NCI-H526 (cell line): ENCODE results near the gene CDH5.

Experiments
- DNase-seq, 2 experiments: peaks; one replicate each; lab custom pipeline; 2025; lab: John Stamatoyannopoulos, UW

Gene CDH5

DNA sequence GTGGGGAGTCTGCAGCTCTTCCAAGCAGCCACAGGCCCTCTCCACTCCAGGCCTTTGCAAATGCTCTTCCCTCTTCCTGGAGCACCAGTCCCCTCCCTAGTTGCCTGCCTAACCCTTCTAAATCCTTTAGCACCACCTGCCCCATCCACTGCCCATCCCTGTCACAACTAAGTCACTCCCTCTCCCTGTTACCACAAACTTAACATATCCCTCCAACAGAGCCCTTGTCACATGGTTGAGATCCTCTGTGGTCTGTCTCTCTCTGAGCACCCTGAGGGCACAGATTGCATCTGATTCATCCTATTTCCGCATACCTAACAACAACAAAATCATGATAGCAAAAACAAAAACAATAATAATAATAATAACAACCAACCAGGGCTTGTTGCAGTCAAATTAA lies 49.6 kb downstream of the CDH5 start:
- no peak for DNase-seq

DNA sequence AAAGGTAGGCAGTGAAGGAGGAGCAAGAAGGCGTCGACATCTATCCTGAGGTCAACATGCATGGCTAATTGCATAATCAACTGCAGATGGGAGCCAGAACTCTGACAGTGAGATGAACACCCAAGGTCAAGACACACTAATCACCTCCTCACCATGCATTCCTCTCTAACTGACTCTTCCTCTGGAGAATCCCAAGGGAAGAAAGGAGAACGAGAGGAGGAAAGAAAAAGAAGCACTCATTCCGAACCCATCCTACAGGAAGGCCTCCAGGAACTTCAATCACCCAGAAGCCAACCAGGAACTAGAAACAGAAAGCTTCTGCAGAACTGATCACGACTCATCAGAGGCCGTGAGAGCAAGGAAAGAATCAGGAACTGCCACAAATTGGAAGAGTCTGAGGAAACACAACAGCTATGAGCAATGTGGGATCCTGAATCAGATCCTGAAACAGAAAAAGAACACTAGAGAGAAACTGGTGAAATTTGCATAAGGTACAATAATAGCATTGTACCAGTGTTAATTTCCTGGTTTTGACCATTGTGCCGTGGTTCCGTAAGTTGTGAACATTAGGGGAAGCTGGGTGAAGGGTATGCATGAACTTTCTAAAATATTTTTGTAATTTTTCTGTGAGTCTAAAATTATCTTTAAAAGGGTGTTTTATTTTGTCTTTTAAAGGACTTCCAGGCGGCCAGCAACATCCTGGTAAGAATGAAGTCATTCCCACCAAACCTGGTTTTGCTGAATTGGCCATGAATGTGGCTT lies 50.6 kb downstream of the CDH5 start:
- no peak for DNase-seq

DNA sequence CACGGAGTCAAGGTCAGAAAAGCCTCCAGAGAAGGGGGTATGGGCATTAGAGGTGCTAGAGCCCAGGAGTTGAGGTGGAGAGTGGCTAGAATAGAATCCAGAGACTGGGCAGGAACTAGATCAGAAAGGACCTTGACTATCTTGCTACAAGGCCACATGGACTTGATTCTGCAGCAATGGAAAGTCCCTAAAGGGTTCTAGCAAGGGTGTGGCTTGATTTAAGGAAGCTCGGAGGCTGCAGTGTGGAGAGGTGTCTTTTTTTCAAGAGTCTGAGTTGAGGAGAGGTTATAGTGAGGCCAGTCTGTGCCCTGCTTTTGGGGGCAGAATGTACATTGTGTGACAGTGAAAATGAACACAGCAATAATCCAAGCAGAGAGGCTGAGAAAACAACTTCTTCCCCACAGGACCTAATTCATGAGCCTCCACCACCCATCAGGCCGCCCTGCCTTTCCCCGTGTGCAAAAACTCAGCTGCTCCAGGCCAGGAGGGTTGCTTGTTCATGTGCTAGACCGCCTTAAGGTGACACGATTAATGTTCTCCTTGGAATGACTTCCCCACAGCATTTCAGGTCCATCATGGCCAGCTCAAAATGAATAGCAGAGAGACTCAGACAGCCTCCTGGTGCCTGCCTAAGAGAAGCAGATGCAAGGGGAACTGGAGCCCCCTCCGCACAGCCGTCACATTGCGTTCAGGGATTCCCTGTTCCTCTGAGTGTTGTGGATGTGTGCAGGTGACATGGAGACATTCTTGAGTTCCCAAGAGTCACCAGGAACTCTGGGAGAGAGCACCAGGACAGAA lies 51.9 kb downstream of the CDH5 start:
- no peak for DNase-seq

DNA sequence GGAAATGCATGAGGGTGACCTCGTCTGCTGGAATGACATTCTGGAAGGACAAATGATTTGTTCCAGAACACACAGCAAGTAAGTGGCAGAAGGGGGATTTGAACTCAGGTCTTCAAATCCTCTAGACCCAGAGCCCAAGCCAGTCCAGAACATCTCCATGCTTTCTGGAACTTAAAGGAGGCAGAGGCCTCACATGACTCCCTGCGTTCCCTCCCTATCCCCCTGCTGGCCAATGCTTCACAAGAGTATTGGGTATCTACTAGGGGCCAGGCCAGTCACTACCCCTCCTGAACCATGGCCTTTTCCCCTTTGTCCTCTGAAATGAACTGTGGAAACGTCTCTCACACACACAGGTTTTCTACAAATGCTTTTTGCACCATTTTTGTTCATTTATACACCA lies 53.0 kb downstream of the CDH5 start:
- DNase-seq, result no peak

DNA sequence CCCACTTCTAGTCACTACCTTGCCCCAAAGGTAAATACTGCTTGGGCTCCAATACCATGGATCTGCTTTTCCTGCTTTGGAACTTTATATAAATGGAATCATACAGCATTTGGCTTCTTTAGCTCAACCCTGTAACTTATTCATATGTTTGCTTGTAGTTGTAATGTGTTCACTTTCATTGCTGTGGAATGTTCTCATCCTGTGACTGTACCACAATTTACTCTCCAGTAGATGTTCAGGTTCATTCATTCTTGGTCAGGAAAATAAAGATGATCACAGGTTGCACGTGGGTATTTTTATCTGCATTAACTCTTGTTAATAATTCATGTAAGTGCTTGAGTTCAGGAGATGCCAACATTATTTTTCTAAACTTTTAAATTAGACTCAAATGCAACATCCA lies 53.9 kb downstream of the CDH5 start:
- no peak for DNase-seq

DNA sequence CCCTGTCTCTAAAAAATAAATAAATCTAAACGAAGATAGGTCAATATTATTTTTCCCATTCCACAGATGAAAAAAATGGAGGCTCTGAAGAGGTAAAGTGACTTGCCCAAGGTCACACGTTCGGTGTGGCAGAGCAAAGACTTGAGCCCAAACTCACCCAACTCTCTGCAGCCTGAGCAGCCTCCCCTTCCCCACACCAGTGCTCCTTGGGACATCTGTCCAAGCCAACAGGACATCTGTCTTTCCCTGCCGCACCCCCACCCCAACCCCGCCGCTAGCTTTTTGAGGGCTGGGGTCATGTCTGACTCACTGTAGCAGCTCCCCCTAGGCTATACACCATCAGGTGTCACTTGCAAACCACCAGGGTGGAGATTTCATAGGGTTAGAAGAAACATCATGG lies 55.4 kb downstream of the CDH5 start:
- DNase-seq, result no peak

DNA sequence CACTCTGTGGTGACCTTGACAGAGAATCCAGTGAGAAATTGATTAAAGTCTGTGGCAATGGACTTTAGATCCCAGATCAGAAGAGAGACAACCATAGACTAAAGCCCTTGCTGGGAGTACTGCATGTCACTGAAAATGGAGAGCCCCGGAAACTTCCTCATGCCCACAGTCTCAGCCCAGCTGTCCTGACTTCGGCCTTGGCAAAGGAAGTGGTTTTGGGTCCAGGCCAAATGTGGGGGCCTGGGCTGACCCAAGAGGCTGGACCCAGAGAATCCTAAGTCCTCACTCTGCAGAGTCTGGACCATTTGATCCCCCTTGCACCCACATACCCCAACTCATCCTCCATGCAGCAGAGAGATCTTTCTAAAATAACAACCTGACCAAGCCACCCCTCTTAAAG lies 55.9 kb downstream of the CDH5 start:
- no peak for DNase-seq

DNA sequence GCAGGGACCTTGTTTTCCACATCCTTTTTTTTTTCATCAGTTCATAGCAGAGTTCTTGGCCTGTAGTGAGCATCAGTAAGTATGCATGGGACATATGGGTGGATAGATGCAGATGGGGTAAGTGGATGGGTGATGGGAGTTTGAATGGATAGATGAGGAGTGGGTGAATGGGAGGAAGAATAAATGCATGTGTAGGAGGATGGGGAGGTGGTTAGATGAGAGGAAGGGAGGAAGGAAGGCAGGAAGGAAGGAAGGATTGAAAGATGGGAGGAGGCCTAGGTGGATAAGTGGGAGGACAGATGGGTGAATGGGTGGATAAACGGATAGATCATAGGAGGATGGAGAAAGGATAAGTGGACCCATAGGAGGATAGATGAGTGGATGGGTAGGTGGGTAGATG lies 56.7 kb downstream of the CDH5 start:
- no peak for DNase-seq

DNA sequence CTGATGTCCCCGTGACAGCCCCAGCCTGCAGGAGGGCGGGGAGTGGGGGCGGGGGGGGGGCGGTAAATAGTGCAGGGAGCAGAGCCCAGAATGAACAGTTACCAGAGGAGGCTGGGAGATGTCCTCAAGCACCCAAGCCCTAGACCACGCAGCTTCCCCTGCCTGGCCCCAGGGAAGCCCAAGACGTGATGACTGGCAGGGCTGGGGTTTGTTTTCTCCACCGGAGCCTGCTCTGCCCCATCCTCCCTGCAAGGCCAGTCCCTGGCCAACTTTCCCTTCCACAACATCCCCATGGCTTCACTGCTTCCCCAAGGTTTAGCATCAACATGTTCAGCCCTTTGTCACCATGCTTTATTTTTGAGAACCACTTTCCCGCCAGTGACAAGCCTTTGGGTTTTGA lies 59.2 kb downstream of the CDH5 start:
- no peak for DNase-seq

DNA sequence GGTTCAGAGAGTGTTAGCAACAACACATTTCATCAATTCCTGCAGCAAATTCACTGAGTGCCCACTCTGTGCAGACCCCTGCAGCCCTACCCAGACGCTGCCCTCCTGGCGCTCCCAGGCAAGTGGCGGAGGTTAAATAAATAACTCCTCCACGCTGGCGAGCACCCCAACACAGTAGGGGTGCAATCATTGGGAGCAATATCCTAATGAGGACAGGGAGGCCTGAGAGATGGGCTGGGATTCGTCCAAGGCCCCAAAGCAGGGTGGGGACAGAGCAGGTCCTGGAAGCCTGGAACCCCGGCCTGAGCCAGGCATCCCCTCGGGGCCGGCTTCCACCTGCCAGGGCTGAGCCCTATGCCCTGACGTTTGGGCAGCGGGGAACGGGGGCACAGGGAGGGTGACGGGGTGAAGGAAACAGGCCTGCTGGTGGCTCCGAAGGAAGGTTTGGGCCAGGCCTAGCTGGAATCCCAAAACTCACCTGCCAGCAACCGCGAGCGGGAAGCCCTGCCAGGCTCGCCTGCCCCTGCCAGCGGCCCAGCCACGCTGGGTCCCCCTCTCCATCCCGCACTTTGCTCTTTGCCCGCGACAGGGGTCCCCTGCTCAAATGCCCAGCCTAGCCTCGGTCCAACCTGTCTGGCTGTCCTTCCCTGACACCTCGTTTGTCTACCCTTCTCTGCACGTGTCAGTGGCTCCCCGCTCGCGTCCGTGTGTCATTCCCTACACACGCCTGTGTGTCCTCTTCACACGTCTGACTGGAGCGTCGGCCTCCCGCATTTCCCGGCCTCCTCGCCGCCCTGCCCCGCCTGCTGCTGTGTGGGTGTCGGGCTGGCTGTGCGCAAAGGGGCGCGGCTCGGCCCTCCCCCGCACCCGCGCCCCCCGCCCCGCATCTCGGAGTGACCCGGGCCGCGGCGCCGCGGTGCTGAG lies 59.9 kb downstream of the CDH5 start:
- DNase-seq, result peak in 1 of 2 experiments; percentile 24

DNA sequence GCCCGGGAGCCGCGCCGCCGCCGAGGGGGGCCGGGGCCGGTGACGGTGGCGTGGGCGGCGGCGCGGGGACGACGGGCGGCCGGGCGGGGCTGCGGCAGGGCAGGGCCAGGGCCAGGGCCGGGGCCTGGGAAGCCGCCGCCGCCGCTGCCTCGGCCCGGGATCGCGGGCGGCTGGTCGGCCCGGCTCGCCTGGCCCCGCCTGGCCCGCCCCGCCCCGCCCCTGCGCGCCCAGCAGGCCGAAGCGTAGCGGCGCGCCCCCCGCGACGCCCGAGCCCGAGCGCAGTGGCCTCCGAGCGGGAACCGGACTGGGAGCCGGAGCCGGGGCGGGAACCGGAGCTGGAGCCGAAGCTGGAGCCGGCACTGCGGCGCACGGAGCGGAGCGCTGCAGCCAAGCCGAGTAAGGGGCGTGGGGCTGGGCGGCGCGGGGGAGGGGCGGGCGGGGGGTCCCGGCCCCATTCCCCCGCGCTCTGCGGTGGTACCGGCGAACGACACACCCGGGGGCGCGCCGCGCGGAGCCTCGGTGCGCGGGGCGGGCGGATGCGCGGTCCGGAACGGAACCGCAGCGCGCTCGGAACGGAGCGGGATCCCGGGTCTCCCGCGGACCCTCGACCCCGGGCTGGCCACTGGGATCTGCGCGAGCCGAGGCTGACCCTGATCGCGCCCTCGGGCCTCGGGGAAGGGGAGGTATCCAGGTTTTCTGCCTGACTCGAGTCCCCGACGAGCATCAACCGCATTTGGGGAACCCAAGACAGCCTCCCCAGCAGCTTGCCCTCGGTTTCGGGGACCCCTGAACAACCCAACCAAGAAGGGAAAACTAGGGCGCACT lies 60.8 kb downstream of the CDH5 start, which contains the start of gene BEAN1:
TSS of gene BEAN1 (plus strand) at position 260 of the 825 bp plus-strand sequence. CDS start 10,382 bp downstream, outside the sequence.
- DNase-seq, result peak in 1 of 2 experiments; percentile 24

DNA sequence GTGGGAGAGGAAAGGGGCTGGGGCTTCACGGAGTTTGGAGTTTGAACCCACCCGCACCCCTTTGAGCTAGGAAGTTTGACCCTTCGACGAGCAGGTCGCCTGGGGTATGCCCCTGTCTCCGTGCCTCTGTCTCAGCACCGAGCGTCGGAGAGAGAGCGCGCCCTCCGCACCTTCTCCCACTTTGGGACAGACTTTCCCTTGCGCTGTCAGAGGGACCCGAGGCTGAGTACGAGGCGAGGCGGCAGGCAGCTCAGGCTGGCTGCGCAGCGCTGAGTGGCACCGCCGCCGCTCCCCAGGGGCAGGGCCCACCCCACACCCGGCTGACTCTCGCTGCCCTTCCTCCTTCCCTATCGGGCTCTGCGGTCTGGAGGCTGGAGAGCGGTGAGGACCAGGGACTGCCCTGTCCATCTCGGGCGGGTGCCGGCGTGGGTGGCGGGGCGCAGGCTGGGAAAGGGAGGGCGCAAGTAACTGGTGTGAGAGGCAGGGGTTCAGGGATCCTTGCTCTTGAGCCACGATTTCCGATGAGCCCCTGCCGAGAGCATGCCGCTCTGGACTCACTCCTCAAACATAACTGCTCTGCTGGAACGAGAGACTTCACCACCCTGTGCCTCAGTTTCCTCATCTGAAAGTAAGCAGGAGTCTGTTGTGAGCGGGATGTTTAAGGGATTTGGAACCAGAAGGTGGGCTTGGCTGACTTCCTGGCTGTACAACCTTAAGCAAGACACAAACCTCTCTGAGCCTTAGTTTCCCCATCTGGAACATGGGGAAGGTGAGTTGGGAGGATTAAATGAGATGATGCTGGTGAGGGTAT lies 61.6 kb downstream of the CDH5 start:
- peak in 1 of 2 experiments; percentile 27 for DNase-seq

DNA sequence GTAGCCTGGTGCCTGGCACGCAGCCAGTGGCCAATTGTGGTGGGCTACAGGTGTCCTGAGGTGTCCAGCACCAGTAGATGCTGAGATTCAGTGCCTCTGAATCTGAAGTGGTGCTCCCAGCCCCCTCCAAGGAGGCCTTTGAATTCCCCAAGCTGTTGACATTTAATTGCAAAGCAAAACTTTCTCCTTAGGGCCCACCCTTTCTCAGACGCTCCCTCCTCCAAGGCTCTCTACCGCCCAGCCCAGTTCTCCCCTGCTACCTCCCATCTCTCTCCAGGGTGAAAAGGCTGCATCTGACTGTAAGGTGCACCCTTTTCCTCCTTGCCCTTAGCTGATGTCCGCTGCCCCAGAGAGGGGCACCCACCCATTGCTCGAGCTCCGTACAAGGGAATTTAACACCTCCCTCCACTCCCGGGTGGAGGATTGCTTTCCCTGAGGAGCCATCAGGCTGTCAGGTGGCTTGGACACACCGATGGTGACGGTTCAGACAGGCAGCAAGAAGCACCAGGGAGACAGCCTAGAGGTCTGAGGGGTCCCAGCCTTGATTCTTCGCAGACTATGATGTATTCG lies 62.3 kb downstream of the CDH5 start:
- no peak for DNase-seq

DNA sequence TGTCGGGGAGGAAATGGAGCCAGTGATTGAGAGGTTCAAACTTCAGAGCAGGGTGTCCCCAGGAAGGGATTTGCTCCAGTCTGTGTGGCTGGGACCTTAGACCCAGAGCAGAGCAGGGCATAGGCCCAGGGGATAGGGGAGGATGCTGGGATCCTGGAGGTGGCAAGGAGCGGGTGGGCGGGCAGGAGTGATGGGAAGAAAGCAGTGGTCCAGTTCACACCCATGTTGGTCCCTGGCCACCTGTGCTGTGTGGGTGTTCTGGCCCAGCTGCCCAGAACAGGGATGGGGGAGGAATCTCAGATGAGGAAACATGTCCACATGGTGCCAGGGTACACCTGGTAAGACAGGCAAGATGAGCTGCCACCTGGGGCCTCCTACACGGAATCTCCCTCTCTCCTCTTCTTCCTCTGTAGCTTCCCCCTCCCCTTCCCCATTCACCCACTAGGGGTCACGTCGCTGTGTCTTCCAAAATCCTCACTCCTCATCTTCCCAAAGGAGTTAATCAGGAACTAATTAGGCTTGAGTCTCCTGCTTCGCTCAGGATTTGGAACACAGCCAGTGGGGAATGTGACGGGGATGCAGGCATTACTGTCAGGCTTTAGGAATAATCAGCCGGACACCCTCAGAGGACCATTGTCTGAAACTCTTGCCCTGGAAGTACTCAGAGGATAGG lies 62.9 kb downstream of the CDH5 start:
- DNase-seq, result no peak

DNA sequence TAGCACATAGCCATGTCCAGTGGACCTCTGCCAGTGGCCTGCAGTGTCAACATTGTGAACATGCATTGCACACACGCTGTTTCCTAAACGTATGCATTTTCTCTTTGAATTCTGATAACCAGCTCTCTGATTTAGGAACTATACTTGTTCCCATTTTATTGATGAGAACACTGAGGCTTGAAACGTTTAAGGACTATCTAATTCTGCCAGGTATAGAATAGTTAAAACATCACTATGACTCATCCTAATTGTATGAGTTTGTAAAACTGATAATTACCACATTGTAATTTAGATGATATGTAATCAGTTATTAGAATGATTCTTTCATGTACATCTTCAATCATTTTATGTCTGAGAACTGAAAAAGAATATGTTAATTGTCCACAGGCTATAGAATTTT lies 63.7 kb downstream of the CDH5 start:
- no peak for DNase-seq

DNA sequence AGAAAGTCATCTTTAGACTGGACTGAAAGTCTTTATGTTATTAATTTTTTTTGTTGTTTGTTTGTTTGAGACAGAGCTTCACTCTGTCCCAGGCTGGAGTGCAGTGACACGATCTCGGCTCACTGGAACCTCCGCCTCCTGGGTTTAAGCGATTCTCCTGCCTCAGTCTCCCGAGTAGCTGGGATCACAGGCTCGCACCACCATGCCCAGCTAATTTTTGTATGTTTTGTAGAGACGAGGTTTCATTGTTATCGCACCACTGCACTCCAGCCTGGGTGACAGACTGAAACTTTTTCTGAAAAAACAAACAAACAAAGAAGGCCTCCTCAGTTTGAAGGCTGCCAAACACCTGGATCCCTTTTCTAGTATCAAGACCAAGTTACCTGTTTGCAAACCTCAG lies 65.3 kb downstream of the CDH5 start:
- no peak for DNase-seq

DNA sequence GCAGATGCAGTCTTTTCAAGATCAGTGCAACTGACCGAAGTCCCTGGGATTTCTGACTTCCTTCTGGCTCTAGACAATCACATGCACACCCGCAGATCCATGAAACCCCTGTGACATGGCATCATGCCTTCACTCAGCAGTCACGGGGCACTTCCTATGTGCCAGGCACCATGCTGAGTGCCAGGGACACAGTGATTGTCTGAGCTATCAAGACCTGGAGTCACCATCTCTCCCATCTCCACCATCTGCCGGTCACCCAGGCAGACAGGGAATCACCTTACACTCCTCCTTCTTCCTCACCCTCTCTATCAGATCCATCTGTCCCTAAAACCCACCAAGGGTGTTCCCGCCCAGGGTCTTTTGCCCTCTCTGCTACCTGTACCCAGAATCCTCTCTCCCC lies 65.9 kb downstream of the CDH5 start:
- no peak for DNase-seq

DNA sequence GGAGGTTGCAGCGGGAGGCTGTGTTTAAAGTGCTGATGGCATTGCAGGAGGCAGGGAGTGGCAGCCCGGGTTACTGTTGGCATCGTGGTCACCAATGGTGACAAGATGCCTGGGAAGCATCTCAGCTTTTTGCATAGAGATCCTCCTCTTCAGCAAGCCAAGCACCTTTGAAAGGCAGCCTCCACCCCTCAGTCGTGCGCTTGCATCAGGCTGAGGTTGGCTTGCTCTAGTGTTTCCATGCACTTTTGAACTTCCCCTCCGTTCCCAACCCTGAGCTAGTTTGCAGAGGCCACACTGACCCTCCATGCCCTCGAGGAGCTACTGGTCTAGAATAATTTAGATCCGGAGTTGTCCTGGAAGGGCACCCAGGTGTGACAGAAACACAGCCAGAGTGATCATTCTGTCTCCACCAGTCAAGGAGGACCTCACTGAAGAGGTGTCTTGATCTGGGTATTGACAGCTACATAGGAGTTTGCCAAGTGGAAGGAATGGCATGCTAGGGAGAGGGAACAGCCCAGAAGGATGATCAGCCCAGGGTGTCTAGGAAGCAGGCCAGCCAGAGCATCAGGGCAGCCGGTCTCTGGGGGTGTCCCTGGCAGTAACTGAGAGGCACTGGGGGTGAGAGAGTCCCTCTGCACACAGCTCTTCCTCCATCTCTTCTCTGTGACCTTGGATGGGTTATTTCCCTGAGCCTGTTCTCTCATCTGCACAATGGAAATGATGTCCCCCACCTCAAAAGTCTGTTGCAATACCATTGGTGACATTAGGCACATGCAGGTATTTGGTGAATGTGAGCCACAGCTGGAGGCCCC lies 68.3 kb downstream of the CDH5 start:
- DNase-seq, result no peak

DNA sequence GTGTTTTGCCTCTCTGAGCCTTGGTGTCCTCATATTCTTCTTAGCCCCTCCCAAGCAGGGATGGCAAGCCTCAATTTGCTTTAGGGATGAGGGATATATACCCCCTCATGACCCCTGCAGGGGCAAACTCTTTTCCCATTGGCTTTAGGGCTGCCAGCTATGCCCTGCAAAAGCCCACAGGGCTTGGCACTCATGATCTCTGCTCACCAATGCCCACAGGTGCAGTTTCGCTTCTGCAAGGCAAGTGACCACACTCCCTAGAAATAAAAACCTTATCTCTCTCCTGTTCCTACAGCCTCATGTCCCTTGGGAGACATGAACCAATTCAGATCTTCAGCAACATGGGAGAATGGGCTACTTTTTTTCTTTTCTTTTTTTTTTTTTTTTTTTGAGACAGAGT lies 69.4 kb downstream of the CDH5 start:
- DNase-seq, result no peak
